NCI-H1092 (cell line): Measurements from ENCODE around the gene GGN.
A peak's percentile ranks its signal among the peaks of the same experiment; 100 is the strongest.
"Not testable (repeated sequence)": the region's sequence is repeated elsewhere in the genome, so short reads cannot be mapped to it uniquely, and the experiment has no call there.

Experiments
- DNase-seq: peaks from one replicate; lab custom pipeline; 2025; lab: John Stamatoyannopoulos, UW

The GGN gene, protein sequence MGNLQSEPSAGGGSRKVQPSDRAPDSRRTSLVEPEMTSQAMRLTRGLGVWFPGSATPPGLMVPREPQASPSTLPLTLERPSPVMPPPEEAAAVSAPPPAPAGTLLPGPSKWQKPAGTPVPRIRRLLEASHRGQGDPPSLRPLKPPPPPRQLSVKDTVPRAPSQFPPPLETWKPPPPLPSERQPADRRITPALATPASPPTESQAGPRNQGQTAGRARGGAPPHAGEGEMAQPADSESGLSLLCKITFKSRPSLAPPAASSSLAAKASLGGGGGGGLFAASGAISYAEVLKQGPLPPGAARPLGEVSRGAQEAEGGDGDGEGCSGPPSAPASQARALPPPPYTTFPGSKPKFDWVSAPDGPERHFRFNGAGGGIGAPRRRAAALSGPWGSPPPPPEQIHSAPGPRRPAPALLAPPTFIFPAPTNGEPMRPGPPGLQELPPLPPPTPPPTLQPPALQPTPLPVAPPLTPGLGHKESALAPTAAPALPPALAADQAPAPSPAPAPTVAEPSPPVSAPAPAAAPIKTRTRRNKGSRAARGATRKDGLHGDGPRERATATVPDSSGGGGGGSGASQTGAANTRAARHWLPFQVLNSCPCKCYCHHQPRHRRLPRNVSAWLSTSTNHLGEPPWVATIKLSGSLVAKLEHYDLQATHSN

DNA sequence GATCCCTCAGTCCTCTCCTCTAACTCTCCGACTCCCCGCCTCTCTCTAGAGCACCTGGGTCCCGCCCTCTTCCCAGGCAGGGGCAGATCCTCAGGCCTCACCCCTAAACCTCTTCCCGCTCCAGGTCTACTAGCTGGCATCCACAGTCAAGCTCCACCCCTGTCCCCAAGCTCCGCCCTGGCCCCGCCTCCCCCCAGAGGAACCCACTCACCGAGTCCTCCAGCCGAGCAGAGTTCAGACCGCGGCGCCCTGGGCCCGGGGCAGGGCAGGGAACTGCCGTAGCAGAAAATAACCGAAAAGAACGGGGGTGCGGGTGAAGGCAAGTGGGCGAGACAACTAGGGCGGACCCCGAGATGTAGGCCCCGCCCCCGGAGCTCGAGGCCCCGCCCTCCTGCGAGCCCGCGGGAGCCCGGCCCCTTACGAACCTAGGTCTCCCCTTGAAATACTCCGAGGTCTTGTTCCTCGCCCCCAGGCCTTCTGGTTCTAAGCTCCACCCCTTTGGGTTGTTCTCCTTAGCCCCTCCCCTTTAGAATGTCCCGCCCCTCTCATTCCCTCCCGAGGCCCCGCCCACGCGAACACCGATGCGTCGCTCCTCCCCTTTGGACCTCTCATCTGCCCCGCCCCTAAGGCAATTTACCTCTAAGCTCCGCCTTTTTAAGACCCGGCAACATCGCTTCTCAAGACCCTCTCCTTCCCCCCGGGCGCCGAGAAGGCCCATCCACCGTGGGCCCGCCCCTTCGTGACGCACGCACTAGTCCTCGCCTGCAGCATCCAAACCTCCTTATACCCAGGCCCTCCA is at the start of gene GGN:
TSS of gene GGN (minus strand) at position 485 of the 799 bp plus-strand sequence. CDS start 773 bp downstream, outside the sequence.
- DNase-seq: peak; percentile 56

GRCh38 chr19:38437295-38437694 is 49.5 kb upstream of the GGN start:
- DNase-seq: no peak

GRCh38 chr19:38434549-38435051 is 46.8 kb upstream of the GGN start:
- no peak for DNase-seq

- DNase-seq: no peak
Observed at GRCh38 chr19:38433268-38433733, 45.5 kb upstream of the GGN start, which contains the start of gene RYR1. RYR1 (plus strand) TSS chr19:38433691; CDS start chr19:38433830, 139 bp downstream.

DNA sequence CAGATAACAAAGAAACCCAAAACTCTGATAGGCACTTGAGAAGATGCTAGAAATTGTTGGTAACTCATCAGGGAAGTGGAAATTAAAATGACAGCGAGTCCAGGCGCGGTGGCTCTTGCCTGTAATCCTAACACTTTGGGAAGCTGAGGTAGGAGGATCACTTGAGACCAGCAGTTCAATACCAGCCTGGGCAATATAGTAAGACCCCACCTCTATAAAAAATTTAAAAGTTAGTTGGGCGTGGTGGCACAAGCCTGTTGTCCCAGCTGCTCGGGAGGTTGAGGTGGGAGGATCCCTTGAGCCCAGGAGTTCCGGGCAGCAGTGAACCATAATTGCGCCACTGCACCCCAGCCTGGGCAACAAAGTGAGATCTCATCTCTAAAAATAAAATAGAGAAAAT is 43.1 kb upstream of the GGN start:
- DNase-seq: no peak

- no peak for DNase-seq
Observed at GRCh38 chr19:38429811-38430156, 42.0 kb upstream of the GGN start.

GRCh38 chr19:38429055-38429810 is 41.4 kb upstream of the GGN start:
- no peak for DNase-seq

DNA sequence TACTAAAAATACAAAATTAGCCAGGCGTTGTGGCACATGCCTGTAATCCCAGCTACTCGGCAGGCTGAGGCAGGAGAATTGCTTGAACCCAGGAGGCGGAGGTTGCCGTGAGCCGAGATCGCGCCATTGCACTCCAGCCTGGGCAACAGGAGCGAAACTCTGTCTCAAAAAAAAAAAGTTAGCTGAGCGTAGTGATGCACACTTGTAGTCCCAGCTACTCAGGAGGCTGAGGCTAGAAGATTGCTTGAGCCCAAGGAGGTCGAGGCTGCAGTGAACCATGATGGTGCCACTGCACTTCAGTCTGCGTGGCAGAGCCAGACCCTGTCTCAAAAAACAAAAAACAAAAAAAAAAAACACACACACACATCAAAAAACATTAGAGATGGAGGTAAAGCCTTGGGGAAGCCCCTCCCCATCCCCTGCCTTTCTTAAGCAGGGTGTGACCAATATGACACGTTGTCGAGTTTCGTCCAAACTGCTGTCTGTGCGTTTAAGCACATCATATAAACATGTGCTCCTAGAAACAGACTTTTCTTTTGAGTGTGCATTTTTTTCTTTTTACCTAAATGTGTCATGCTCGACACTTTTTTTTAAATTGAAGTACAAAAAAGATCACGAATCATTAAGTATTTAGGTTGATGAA is 39.3 kb upstream of the GGN start:
- not testable (repeated sequence) for DNase-seq

DNA sequence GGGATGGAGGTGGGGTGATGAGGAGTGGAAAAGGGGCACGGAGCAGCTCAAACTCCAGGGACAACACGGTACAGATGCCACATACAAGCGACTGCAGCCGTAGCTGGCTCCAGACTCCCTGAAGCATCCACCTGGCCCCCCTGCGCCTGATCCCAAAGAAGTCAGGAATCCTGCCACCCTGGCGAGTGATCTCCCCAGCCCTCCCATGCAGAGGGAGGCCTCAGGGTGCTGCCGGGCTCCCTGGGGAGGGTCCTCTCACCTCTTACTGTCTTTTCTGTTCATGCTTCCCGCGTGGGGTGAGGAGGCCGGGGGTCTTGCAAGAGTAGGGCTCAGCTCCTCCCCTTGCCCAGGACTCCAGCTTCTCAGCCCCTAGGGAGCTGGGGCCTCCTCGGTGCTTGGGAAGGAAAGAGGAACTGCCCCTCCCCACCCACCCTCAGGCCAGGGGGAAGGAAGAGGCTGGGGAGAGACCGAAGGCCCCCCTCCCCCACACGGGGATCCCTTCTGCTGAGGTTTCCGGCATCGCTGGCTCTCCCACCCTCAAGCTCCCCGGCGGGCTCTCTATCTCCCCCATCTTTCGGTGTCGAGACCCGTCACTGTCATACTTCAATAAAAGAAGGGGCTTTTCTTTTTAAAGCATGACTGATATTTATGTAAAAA is 38.1 kb upstream of the GGN start, which contains the start of gene RASGRP4:
TSS of gene RASGRP4 (minus strand) at position 410 of the 657 bp plus-strand sequence. CDS start at position 282, 128 bp downstream.
- DNase-seq: no peak

DNA sequence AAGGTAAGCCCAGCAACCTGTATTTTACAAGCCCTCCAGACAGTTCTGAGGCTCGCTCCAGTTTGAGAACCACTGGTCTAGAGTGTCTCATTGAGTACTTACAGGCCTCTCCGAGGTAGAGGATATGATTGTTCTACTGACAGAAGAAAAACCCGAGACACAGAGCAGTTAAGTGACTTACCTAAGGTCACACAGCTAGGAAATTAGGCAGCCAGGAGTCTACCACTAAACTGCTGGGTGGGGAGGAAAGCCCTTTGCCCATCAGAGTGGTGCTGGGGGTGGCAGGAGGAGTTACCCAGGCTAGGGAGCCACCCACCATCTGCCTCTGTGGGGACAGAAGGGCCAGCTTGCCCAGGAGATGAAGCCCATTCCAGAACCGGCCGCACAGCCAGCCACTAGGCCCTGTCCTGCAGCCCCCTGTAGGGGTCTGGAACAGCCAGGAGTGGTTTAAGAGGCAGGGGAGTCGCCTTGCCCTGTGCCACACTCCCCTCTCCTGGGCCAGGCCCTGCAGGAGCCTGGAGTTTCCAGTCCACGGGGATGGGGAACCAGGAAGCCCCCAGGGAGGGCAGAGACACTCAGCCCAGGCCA is 37.5 kb upstream of the GGN start:
- no peak for DNase-seq

- no peak for DNase-seq
Observed at GRCh38 chr19:38424272-38424671, 36.4 kb upstream of the GGN start.

- DNase-seq: no peak
Observed at GRCh38 chr19:38422438-38422837, 34.6 kb upstream of the GGN start.

DNA sequence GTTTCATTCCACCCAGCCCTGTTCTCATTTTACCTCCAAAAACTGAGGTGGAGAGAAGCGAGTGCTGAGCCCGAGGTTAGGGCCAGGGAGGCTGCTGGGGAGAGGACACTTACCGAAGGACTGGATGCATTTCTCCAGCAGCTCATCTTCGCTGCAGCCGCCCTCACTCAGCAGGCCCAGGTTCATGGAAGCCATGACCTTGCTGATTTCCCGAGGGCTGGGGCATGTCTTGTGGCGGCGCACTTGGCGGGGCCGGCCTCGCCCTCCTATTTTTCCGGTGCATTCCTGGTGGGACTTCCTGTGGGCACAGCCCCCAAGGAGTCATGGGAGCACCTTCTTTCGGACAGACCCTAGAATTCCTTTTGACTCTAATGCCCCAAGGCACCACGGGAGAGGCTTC is 34.0 kb upstream of the GGN start:
- no peak for DNase-seq

DNA sequence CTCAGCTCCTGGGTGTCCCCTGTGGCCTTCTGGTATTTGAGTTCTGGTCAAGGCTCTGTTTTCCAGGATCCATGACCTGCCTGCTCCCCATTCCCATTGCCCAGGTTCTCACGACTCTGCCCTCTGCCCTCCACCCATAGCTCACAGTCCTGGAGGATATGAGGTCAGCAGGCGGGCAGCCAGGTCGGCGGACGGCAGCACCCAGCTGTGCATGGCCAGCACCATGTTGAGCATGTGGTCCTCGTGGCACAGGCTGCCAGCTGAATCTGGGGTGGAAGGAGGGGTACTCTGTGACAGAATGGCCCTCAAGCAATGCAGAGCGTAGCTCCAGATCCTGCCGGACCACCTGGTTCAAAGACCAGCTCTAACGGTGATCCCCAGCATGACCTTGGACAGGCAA is 33.1 kb upstream of the GGN start:
- no peak for DNase-seq

DNA sequence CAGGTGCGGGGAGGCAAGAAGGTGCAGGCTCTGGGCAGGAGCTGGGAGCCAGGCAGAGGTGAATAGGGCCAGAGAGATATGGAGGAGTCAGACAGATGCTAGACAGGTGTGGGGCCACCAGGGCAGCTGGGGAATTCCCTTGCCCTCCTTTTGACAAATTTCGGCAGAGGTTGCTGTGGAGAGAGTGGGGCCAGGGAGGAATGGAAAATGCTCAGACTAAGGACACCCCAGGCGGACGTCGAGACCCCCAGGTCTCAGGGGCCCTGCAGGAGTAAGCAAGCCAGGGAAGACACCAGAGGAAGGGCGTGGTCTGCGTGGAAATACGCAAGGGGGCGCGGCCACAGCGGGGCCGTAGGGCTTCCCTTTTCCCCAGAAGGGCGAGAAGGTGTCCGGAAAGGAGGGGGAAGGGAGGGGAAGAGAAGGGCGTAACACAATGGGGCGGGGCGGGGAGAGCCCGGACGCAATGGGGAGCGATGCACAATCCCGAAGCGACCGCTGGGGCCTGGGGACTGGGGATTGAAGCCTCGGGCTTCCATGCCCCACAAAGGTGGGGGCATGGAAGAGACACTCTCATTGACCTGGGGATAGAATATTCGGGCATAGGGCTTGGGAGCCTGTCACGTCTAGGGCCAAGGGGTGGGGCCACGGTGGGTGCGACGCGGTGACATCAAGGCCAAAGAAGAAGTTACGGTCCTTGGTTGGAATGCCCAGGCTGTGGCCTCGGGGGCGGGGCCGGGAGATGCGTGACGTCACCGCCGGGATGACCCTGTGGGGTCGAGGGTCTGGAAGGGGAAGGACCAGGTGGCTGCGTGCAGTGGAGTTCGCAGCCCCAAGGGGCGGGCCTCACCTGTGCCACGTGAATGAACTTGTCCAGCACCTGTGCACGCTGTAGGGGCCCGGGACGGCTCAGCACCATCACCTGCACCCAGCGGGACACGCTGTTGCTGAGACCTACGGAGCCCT is 30.0 kb upstream of the GGN start:
- DNase-seq: no peak

- DNase-seq: no peak
Observed at GRCh38 chr19:38417146-38417543, 29.3 kb upstream of the GGN start.

DNA sequence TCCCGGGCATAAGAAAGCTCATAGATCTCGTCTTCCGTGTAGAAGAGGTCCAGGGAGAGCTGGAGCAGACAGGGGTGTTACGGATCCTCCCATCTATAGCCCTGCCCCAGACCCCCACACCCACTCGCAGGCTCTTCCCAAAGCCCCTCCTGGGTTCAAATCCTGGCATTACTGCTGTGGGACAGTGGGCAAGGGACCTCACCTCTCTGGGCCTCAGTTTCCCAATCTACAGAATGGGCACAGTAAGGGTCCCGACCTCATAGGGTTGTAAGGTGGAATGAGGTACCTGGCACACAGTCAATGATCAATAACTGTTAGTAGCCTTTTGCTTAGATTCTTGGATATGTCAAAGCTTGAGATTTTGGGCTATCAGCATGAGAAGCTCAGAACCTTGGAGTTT is 25.6 kb upstream of the GGN start:
- DNase-seq: no peak

DNA sequence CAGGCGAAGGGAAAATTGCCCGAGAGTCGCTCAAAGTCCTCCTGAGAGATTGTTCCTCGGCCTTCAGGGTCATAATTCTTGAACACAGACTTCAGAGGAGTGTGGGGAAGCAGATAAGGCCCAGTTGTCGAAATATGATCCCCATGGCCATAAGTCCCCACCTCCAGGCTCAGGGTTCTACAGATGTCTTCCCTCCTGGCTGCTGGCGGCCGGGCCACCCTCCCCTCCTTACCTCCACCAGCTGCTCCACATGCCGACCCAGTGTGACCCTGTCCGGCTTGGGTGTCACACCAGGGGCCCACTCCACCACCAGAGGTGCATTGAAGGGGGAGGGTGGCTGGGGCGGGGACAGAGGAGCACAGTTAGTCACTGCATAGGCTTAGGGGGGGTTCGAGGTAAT is 25.1 kb upstream of the GGN start:
- no peak for DNase-seq

DNA sequence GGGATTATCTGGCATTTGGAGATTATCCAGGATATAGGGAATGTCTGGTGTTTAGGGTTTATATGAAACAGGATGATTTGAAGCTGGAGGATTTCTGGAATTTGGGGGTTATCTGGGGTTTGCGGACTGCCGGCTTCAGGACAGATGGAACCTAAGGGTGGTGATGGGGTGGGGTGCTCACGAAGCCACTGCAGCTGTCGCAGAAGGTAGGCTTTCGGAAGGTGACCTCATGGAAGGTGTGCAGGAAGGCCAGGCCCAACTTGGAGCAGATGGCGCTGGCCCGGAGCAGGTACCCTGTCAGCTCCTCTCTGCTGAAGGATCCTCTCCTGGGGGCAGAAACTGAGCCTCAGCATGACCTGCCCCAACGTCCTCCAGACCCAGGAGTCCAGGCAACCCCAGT is 24.7 kb upstream of the GGN start:
- DNase-seq: no peak
